Measurements from ENCODE around the gene MTHFD1L.

MTHFD1L gene

DNA sequence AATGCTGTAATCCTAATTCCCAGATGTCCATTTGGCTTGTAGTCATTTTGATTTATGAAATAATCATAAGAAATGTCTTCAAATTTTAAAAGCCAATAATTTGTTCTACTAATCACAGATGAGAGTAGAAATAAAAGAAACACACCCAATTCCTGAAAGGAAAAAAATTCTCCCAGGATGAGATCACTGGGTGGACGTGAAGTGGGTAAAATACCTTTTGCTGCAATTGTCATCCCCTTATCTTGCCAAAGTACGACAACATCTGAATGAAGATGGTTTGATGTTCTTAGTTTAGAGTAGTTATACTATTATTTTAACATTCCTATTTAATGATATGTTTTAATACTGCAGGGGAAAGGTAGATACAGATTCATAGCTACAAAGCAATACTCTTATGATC is 33.7 kb downstream of the MTHFD1L start:
- DNase-seq = no peak

DNA sequence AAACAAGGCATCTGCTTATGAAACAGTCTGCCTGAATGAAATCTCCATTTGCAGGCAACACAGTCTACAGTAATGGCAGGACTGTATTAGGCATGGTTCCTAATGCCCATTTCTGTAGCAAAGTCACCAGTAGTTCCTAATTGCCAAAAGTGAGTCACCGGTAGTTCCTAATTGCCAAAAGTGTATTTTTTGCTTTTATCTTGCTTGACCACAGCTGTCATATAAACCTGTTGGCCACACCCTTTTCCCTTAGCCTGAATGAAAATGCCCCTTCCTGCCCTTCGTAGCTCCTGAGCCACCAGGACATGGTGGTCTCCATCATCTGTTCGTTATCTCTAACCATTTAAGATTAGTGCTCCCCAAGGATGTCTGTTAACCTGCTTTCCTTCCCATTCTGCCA is 34.5 kb downstream of the MTHFD1L start:
- DNase-seq = no peak

DNA sequence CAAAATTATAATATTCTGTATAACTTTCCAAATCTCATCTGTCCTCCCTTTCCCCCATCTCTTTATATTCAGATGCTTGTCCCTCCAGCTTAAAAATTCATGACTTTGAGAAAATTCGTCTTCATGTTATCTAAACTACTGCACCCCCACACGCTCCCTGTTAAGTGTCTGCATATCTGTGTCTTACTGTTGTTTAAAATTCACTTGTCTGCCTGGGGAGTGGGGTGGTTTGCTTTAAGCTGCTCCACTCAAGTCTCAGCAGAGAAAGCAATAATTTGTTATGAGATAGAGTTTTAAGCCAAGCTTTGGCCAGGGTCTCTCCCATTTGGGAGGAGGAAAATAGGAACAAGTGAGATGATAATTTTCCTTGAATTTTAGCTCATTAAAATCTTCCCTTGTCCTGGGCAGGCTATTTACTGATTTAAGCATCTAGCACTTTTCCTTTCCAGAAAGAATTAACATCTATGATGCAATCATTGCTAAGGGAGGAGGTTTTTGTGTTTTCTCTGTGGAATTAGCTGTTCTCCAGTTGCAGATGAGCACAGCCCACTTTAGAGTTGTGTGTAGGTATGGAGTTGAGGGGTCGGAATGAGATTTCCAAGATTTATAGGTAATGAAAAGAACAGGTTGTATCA is 36.8 kb downstream of the MTHFD1L start:
- DNase-seq = no peak

DNA sequence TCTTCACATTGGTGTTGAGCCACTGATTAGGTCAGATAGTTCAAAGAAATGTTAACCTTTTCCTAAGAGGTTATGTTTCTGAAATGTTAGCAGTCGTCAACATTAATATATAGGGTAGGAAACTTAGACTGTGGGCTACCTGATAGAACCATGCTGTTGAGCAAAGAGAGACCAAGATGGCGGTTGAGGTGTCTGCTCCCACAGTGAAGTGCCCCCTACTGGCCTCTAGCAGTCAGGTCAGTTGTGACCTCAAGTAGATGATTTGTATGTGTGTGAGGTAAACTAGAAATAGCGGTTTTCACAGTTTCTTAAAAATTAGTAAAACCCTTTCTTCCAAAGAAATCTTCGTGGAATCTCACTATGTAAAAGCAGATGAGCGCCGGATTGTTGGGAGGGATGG is 40.3 kb downstream of the MTHFD1L start:
- no peak for DNase-seq

DNA sequence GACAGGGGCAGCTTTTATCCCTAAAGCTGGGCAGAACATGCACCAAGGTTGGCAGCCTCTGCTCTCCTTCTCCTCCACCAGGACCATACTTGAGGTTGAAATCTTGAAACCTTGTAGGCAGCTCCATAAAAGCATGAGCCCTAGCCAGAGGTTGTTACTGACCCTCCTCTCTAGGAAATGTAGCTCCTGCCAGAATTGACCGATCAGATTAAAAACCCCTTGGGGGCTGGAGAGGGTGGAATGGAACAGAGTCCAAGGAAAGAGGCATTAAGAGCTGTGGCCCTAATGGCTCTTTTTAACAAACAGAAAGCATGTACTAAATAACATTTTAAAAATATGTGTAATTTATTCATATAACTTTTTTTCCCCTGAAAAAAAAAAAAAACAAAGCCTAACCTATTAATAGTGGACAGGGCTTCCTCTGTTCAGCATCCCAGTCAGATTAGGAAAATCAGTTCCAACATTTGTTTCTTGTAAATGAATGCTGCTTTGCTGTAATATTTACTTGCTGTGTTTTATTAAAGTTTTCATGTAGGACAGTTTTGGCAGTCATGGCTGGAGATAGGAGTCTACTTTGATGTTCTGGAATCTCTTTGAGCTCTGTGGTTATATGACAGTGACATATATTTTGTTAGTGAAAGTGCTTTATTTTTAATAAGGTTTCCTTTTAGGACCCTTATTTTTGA is 41.3 kb downstream of the MTHFD1L start:
- no peak for DNase-seq

DNA sequence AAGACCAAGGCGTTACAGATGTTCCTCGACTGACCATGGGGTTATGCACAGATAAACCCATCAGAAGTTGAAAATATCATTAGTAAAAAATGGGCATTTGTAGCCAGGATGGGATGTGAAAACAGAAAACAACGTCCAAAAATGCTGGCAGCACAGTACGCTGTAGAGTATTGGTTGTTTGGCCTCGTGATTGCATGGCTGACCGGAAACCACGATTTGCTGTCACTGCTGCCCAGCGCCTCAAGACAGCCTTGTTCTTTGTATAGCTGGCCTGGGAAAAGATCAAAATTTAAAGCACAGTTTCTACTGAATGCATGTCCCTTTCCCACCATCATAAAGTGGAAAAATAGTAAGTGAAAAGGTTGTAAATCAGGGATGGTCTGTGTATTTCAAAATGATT is 41.9 kb downstream of the MTHFD1L start:
- no peak for DNase-seq

DNA sequence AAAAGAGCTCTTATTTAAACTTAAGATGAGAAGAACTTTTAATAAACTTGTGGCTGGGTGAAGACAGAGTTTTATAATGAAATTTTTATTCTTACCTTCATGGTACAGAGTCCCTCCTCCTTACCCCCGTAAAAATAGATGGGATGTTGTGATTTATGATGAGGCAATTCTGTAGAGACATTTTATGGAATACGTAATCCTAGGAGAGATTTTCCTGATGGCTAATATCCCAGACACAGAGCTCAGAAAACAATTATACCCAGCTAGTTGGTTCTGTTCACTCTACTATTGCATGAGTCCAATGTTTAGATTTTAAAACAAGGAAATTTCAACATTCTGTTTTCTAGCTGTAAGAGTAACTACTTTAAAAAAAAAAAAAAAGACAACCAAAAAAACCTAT is 43.4 kb downstream of the MTHFD1L start:
- no peak for DNase-seq

DNA sequence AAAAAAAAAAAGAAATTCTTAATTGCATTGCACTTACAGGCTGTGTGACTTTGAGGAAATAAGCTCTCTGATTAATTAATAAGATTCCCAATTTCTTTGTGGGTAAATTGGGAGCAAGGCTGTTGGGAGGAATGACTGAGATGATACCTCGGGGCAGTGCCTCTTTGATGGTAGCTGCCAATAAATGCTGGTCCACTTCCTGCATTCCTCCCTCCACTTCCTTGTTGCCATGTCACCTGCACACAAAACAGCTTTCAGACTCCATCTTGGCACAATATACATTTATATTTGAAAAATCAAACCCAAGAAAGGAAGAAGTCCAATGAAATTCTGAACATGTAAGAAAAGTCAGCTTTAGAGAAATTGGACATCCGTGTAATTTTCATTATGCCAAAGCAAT is 45.1 kb downstream of the MTHFD1L start:
- no peak for DNase-seq

DNA sequence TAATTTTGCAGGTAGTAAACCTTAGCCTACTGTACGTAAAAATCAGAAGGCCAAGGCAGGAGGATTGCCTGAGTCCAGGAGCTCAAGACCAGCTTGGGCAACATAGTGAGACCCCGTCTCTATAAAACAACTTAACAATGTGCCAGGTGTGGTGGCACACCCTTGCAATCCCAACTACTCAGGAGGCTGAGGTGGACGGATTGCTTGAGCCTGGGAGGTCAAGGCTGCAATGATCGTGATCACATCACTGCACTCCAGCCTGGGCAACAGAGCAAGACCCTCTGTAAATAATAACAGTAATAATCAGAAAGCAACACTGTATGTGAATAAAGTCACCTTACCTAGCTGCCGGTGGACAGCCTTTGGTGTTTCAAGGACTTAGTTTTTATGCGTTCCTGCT is 48.9 kb downstream of the MTHFD1L start:
- DNase-seq = no peak

GRCh38 chr6:150915131-150915879 is 49.8 kb downstream of the MTHFD1L start:
- DNase-seq = no peak

DNA sequence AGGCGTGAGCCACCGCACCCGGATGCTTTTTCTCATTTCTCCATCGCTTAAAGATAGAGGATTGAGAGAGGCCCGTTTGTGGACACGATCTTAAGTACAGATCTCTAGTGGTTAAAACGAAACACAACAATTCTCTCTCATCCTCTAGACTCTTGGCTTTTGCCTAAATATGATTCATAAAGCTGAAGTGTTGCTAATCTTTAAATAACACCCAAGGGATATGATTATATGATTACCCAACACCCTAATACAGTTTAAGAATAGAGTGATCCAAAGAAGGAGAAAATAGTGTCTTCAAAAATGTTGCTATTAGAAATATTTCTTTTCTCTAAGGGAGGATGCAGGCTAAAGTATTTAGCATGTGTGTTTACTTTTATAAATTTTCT is 50.4 kb downstream of the MTHFD1L start:
- no peak for DNase-seq

DNA sequence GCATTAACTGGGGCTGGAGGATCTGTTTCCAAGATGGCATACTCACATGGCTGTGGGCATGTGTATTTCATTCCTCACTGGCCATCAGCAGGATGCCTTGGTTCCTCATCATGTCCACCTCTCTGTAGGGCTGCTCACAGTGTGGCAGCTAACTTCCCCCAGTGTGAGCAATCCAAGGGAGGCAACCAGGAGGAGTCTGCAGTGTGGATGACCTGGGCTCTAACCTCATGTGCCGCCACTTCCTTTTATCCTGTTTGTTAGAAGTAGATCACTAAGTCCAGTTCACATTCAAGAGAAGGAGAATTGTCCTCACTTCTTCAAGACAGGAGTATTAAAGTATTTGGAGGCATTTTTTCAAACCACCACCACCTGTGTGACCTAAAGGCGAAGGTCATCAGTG is 54.4 kb downstream of the MTHFD1L start:
- DNase-seq = no peak

DNA sequence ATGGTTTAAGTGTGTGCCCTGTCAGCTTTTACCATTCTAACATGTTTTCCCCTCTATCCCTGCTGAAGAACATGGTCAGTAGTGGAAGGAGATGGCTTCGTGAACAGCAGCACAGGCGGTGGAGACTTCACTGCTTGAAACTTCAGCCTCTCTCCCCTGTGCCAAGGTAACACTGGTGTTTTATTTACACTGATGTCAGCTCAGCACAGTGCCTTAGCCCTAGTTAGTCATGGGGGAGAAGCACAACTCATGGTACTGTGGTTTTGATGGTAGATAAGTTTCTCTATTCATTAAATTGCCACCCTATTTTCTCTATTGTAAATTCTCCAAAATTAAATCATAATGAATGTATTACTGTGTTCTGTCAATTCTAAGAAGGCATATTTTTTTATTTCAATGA is 56.6 kb downstream of the MTHFD1L start:
- no peak for DNase-seq

GRCh38 chr6:150924808-150925589 is 59.5 kb downstream of the MTHFD1L start:
- no peak for DNase-seq

GRCh38 chr6:150925590-150925928 is 60.1 kb downstream of the MTHFD1L start:
- no peak for DNase-seq

DNA sequence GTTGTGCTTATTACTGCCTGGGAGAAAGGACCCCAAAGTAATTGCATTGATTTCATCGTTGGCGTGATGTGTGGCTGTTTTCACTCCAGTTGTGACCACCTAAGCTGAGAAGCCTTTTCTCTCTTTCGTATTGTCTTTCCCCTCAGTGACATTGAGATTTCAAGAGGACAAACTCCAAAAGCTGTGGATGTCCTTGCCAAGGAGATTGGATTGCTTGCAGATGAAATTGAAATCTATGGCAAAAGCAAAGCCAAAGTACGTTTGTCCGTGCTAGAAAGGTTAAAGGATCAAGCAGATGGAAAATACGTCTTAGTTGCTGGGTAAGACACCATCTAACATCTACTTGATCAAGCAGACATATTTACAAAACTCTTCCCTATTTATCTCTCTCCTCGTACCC is 60.5 kb downstream of the MTHFD1L start:
- DNase-seq = no peak

DNA sequence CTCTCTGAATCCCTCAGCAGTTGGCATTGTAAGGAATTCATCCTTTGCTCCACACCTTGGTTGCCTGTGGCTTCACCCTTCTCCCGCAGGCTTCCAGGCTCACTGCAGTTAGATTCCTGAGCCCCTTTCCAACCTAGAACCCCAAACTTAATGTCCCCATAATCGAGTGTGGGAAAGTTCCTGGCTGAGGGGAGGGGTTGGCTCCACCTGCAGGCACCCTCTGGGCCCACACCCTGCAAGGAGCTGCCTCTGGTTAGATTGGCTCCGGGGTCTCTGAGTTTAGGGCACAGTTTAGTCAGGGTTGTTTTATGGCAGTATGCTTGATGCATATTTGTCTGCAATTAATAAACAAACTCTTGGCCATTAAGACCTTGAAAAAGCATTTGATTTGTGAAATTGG is 63.4 kb downstream of the MTHFD1L start:
- no peak for DNase-seq

GRCh38 chr6:150929416-150929815 is 63.9 kb downstream of the MTHFD1L start:
- no peak for DNase-seq

- no peak for DNase-seq
Measured at GRCh38 chr6:150930841-150931240, 65.3 kb downstream of the MTHFD1L start.

GRCh38 chr6:150931405-150931804 is 65.9 kb downstream of the MTHFD1L start:
- DNase-seq = no peak

DNA sequence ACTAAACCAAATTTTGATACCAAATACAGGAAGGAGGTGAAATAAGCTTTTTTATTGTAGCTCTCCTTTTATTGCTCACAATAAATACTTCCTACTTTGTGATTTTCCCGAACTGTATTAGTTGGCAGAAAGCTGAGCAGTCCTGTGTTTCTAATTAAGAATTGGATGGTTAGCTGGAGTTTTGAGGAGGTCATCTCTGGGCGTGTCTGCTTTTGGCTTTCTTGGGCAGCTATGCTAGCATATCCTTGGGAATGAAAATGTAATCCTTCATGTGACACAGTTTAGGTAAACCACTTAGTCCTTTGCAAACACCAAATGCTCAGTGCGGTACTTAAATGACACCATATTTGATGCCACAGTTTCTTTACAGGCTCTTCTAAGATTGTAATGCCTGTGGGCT is 67.5 kb downstream of the MTHFD1L start:
- no peak for DNase-seq

DNA sequence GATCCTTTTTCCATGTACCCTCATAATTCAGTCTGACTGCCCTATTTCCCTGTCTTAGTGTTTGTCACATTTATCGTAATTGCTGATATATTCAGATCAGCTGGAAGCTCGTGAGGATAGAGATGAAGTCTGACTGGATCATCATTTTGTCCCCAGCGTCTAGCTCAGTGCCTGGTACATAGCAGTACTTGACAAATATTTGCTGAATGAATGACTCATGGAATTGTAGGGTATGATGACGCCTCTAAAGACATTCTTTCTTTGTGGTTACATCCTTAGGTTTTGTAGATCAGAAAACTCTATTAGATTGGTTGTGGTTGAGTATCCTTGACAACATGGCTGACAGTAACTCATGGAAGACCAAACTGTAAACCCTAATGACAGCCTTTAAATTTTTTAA is 68.9 kb downstream of the MTHFD1L start:
- DNase-seq = no peak

DNA sequence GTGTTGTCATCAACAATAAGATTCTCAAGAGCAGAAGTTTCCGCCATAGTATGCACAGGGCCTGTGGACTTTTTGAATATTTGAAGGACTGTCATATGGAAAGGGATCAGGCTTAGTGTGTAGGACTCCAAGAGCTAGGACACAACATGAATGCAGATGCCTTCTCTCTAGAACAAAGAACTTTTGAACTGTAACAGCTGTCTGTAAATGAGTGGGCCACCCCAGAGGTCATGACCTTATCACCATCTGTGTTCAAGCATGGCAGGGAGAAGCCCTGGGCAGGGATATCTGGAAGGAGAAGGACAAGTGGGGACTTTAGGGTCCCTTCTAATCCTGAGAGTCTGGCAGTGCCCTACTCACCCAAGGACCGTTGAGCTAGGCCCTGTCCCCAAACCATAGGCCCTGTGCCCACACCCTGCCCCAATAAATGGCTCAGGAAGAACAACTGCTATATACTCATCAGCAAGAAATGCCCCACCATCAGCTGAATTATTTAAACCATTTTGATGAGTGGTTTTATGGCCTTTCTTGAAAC is 70.6 kb downstream of the MTHFD1L start:
- no peak for DNase-seq

Data from stimulated activated CD4-positive, alpha-beta T cell treated with anti-CD3 and anti-CD28 coated beads, Interleukin-4, amount 100 ng/mL, for 4 hours (primary cell).